AG04450 (cell line): ENCODE results near the gene CCL4. TPM values are rescaled to one million over a fixed set of nuclear protein-coding genes. Genes with fewer than 3 reads are reported as not detected.

Experiments
- CTCF ChIA-PET: fragments of 300-600, 350-600 bp; formaldehyde crosslinking; extraction: SDS; loops from one replicate; lab custom pipeline; 2022; ENCODE audit warnings: antibody characterized with exemption, inconsistent platforms; lab: Charles Lee
- POLR2A ChIA-PET: fragments of 350-600 bp; formaldehyde crosslinking; extraction: SDS; loops from one replicate; lab custom pipeline; 2021; ENCODE audit warnings: antibody characterized with exemption, inconsistent platforms; lab: Yijun Ruan, JAX
- DNase-seq: peaks from one replicate; pipeline ENCODE4 v3.0.0-alpha.2; 2011; ENCODE audit warnings: low read depth, low spot score
- H3K27ac ChIP-seq: one replicate; pipeline ENCODE4 v1.5.1; 2012; ENCODE audit warnings: low read depth, low read length, control low read depth
- H3K27me3 ChIP-seq: one replicate; pipeline ENCODE4 v1.6.0; 2012; ENCODE audit warnings: low read length; ENCODE audit not compliant: control insufficient read depth, insufficient read depth
- H3K4me3 ChIP-seq: 2 replicates; pipeline ENCODE4 v1.5.1; 2011; ENCODE audit warnings: mild to moderate bottlenecking, low read depth, low read length, control low read depth
- H3K9me3 ChIP-seq: 2 replicates; pipeline ENCODE4 v1.5.1; 2012; ENCODE audit warnings: low read length; ENCODE audit not compliant: control insufficient read depth, insufficient read depth
- polyA plus RNA-seq: library from polyadenylated mRNA; depleted of rRNA; stranded (reverse); fragments of >200 nt; gene quantifications from 2 replicates; pipeline ENCODE4 v1.2.3, GENCODE V29; 2011
- TF ChIP-seq, protein P1 (sequence below): IDR thresholded peaks from 2 replicates; pipeline ENCODE4 v1.5.1; 2011; ENCODE audit warnings: low read depth, low read length, control low read depth, inconsistent platforms

The CCL4 gene
- polyA plus RNA-seq, 1 experiment = not detected

GRCh38 chr17:36060816-36061215, 42.8 kb upstream of the CCL4 start:
- Histone ChIP-seq H3K27me3 (no peaks in the 10 kb centered on the region), H3K4me3 (no peak overlapping the region), H3K9me3 (no peaks in the 10 kb centered on the region), H3K27ac (no peak overlapping the region)
- POLR2A ChIA-PET = no interaction called here
- DNase-seq = no peak
- CTCF ChIA-PET = no interaction called here
- TF ChIP-seq, protein P1, sequence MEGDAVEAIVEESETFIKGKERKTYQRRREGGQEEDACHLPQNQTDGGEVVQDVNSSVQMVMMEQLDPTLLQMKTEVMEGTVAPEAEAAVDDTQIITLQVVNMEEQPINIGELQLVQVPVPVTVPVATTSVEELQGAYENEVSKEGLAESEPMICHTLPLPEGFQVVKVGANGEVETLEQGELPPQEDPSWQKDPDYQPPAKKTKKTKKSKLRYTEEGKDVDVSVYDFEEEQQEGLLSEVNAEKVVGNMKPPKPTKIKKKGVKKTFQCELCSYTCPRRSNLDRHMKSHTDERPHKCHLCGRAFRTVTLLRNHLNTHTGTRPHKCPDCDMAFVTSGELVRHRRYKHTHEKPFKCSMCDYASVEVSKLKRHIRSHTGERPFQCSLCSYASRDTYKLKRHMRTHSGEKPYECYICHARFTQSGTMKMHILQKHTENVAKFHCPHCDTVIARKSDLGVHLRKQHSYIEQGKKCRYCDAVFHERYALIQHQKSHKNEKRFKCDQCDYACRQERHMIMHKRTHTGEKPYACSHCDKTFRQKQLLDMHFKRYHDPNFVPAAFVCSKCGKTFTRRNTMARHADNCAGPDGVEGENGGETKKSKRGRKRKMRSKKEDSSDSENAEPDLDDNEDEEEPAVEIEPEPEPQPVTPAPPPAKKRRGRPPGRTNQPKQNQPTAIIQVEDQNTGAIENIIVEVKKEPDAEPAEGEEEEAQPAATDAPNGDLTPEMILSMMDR = no peak

- no peaks in the 10 kb centered on the region for H3K9me3 ChIP-seq
- DNase-seq = no peak
- H3K27ac ChIP-seq = no peak within 1 kb of the TSS
- ChIA-PET CTCF (interaction anchor here (0.6 to 1.1 kb wide), 3 partner anchors 9 to 95 kb away, joined by 3 read pairs; no protein-coding TSS in a partner anchor), POLR2A (no interaction called here)
- H3K27me3 ChIP-seq = no peaks in the 10 kb centered on the region
- H3K4me3 ChIP-seq = no peak within 1 kb of the TSS
- TF ChIP-seq, protein P1 = no peak
Observed at GRCh38 chr17:36063786-36064541, 39.7 kb upstream of the CCL4 start, which contains the start of gene CCL18. Gene CCL18 (plus strand): TSS chr17:36064272. CDS start chr17:36064343, 71 bp downstream.

DNA sequence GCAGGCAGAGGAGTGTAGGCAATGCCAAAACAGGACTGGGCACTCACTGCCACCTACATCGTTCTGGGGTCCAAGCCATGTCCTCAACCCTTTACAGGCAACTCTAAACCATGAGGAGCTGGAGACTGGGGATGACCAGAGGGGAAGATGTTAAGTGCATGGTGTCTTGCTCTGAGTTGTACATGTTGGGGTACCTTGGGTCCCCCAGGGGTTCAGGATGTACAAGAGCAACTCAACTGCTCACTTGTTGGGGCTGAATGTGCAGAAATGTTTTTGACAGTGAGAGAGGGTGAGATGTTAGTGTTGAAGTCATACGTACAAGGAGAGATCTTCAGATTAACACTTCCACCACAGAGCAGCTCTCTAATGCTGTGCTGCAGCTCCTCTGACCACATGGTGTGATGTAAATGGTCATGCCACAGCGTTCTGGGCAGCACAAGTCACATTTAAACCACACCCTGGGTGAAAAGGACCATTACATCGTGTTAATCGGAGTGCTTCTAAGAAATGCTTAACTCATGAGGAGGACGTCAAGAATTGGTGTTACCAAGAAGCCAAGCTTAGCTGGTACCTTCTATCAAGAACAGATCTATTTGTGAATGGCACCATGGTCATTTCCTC, 37.2 kb upstream of the CCL4 start:
- H3K9me3 ChIP-seq = no peaks in the 10 kb centered on the region
- ChIA-PET POLR2A (no interaction called here), CTCF (no interaction called here)
- no peak overlapping the region for H3K27ac ChIP-seq
- no peak for DNase-seq
- TF ChIP-seq, protein P1 = no peak
- H3K27me3 ChIP-seq = no peaks in the 10 kb centered on the region
- no peak overlapping the region for H3K4me3 ChIP-seq

DNA sequence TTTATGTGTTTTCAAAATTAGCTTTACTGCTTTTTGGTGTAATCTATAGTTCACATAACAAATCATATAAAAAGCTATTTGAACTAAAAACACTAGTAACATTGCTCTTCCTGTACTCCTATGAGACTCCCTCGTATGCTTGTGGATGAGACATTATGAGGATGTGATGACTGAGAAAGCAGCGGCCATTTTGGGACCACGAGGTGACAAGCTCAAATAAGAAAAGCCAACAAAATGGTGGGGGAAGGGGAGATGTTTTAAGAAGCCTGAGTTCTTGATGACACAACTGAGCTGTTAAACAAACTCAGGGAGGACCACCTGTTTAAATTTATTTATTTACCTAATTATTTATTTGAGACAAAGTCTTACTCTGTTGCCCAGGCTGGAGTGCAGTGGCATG, 35.1 kb upstream of the CCL4 start:
- TF ChIP-seq, protein P1 = no peak
- no peaks in the 10 kb centered on the region for H3K9me3 ChIP-seq
- H3K4me3 ChIP-seq = no peak overlapping the region
- H3K27ac ChIP-seq = no peak overlapping the region
- CTCF ChIA-PET = interaction anchor here (0.6 to 1.6 kb wide), 3 partner anchors 80 to 99 kb away, joined by 3 to 7 read pairs (median 6); no protein-coding TSS in a partner anchor
- no peak for DNase-seq
- H3K27me3 ChIP-seq = no peaks in the 10 kb centered on the region
- POLR2A ChIA-PET = no interaction called here

- Histone ChIP-seq H3K4me3 (no peak overlapping the region), H3K9me3 (no peaks in the 10 kb centered on the region), H3K27ac (no peak overlapping the region), H3K27me3 (peaks cover 1% of the 10 kb centered on the region)
- no peak for DNase-seq
- TF ChIP-seq, protein P1 = no peak
- POLR2A ChIA-PET = no interaction called here
- CTCF ChIA-PET = interaction anchor here (1.2 to 1.6 kb wide), 2 partner anchors 80 to 100 kb away, joined by 3 to 6 read pairs; no protein-coding TSS in a partner anchor
Observed at GRCh38 chr17:36069136-36069535, 34.5 kb upstream of the CCL4 start.
